ENCODE data around the gene LGI4.

DNA sequence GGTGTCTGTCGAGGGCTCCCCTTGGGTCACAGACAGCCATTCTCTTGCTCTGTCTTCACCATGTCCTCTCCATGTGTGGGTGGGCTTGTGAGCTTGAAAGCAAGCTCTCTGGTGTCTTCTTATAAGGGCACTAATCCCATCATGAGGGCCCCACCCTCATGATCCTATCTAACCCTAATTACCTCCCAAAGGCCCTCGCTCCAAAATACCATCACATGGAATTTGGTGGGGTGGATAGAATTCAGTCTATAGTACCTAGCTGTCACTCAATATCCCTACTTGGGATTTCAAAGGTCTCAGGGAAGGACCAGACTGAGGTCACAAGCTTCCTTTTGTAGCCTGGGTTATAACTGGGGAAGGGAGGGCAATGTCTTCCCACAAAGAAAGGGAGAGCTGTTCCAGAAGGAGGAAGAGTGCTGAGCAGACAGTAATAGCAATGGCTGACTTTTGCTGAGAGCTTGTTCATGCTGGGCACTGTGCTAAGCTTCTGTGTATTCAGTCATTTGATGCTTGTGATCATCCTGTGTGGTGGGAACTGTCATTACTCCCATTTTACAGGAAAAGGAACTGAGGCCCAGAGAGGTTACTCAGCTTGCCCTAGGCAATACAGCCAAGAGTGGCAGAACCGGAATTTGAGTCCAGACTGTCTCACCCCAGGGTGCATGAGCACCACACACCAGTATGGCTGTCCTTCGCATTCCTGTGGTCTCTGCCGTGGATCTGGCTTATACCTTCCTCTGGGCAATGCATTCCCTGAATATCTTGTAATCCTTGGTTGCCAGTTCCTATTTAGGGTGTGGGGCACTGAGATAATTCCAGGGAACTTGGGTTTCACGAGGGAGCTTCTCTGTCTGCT is 27.8 kb upstream of the LGI4 start:
- TF ChIP-seq, protein P1, sequence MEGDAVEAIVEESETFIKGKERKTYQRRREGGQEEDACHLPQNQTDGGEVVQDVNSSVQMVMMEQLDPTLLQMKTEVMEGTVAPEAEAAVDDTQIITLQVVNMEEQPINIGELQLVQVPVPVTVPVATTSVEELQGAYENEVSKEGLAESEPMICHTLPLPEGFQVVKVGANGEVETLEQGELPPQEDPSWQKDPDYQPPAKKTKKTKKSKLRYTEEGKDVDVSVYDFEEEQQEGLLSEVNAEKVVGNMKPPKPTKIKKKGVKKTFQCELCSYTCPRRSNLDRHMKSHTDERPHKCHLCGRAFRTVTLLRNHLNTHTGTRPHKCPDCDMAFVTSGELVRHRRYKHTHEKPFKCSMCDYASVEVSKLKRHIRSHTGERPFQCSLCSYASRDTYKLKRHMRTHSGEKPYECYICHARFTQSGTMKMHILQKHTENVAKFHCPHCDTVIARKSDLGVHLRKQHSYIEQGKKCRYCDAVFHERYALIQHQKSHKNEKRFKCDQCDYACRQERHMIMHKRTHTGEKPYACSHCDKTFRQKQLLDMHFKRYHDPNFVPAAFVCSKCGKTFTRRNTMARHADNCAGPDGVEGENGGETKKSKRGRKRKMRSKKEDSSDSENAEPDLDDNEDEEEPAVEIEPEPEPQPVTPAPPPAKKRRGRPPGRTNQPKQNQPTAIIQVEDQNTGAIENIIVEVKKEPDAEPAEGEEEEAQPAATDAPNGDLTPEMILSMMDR (IDR thresholded peaks at IDR 0.05) = no peak
- no peak for TF ChIP-seq POLR2A (IDR thresholded peaks at IDR 0.05)
